ENCODE results near the gene PIP5KL1.

Gene PIP5KL1

GRCh38 chr9:127908660-127908926 lies 22.0 kb downstream of the PIP5KL1 start:
- H3K27me3 ChIP-seq (ENCODE audit: insufficient read depth, low read length, poor library complexity), result no peaks in the 10 kb centered on the region
- no peak overlapping the region for H3K23ac ChIP-seq (ENCODE audit: low read length)
- H3K79me1 ChIP-seq (ENCODE audit: low read length), result no peaks in the 10 kb centered on the region
- no peak overlapping the region for H2BK5ac ChIP-seq (ENCODE audit: low read length)
- H3K9ac ChIP-seq (ENCODE audit: low read length), result no peak overlapping the region
- H3K18ac ChIP-seq (ENCODE audit: low read length), result no peak overlapping the region
- H4K5ac ChIP-seq (ENCODE audit: low read length), result no peak overlapping the region
- no peak overlapping the region for H3K56ac ChIP-seq (ENCODE audit: low read length)
- no CpG with 5 or more reads among the region's 10 CpGs for WGBS (ENCODE audit: extremely low coverage, insufficient coverage, low lambda C conversion rate)
- no peak overlapping the region for H3K4me3 ChIP-seq (ENCODE audit: low read length)
- no peak overlapping the region for H2BK15ac ChIP-seq (replicated peaks; ENCODE audit: low read depth)
- H2BK120ac ChIP-seq (ENCODE audit: low read depth, low read length), result no peak overlapping the region
- no peak for DNase-seq
- H3K4ac ChIP-seq (ENCODE audit: low read depth, low read length), result no peak overlapping the region
- H3K36me3 ChIP-seq (ENCODE audit: control insufficient read depth, insufficient read depth, low read length), result no peaks in the 10 kb centered on the region
- H3K4me1 ChIP-seq (ENCODE audit: control insufficient read depth, low read depth, low read length), result peaks cover 6% of the 10 kb centered on the region
- no peak overlapping the region for H2AK5ac ChIP-seq (ENCODE audit: low read length)
- no peak overlapping the region for H4K8ac ChIP-seq (ENCODE audit: low read depth, low read length)
- no peaks in the 10 kb centered on the region for H3K79me2 ChIP-seq (ENCODE audit: control insufficient read depth, insufficient read depth, low read length)
- H3K27ac ChIP-seq (ENCODE audit: low read depth, low read length), result no peak overlapping the region
- no peak overlapping the region for H3K4me2 ChIP-seq (ENCODE audit: low read length)

- Histone ChIP-seq H3K9ac (ENCODE audit: low read length) (no peak overlapping the region), H4K8ac (ENCODE audit: low read depth, low read length) (no peak overlapping the region), H2BK5ac (ENCODE audit: low read length) (no peak overlapping the region), H3K4me3 (ENCODE audit: low read length) (no peak overlapping the region), H2AK5ac (ENCODE audit: low read length) (no peak overlapping the region), H3K23ac (ENCODE audit: low read length) (no peak overlapping the region), H2BK15ac (replicated peaks; ENCODE audit: low read depth) (no peak overlapping the region), H3K79me1 (ENCODE audit: low read length) (no peaks in the 10 kb centered on the region), H3K36me3 (ENCODE audit: control insufficient read depth, insufficient read depth, low read length) (no peaks in the 10 kb centered on the region), H3K56ac (ENCODE audit: low read length) (no peak overlapping the region), H3K4me1 (ENCODE audit: control insufficient read depth, low read depth, low read length) (peaks cover 6% of the 10 kb centered on the region), H3K27ac (ENCODE audit: low read depth, low read length) (no peak overlapping the region), H3K18ac (ENCODE audit: low read length) (no peak overlapping the region), H3K4me2 (ENCODE audit: low read length) (no peak overlapping the region), H3K79me2 (ENCODE audit: control insufficient read depth, insufficient read depth, low read length) (no peaks in the 10 kb centered on the region), H3K4ac (ENCODE audit: low read depth, low read length) (no peak overlapping the region), H2BK120ac (ENCODE audit: low read depth, low read length) (no peak overlapping the region), H3K27me3 (ENCODE audit: insufficient read depth, low read length, poor library complexity) (no peaks in the 10 kb centered on the region), H4K5ac (ENCODE audit: low read length) (no peak overlapping the region)
- no peak for DNase-seq
- WGBS (ENCODE audit: extremely low coverage, insufficient coverage, low lambda C conversion rate), result no CpG with 5 or more reads among the region's 35 CpGs
Measured at GRCh38 chr9:127907867-127908659, 22.5 kb downstream of the PIP5KL1 start.

- Histone ChIP-seq H2BK15ac (replicated peaks; ENCODE audit: low read depth) (no peak overlapping the region), H3K4me2 (ENCODE audit: low read length) (no peak overlapping the region), H3K79me2 (ENCODE audit: control insufficient read depth, insufficient read depth, low read length) (no peaks in the 10 kb centered on the region), H3K9ac (ENCODE audit: low read length) (no peak overlapping the region), H3K36me3 (ENCODE audit: control insufficient read depth, insufficient read depth, low read length) (no peaks in the 10 kb centered on the region), H3K4me3 (ENCODE audit: low read length) (no peak overlapping the region), H2AK5ac (ENCODE audit: low read length) (no peak overlapping the region), H2BK5ac (ENCODE audit: low read length) (no peak overlapping the region), H3K18ac (ENCODE audit: low read length) (no peak overlapping the region), H3K79me1 (ENCODE audit: low read length) (no peaks in the 10 kb centered on the region), H3K27me3 (ENCODE audit: insufficient read depth, low read length, poor library complexity) (no peaks in the 10 kb centered on the region), H3K27ac (ENCODE audit: low read depth, low read length) (no peak overlapping the region), H4K5ac (ENCODE audit: low read length) (no peak overlapping the region), H3K56ac (ENCODE audit: low read length) (no peak overlapping the region), H2BK120ac (ENCODE audit: low read depth, low read length) (no peak overlapping the region), H4K8ac (ENCODE audit: low read depth, low read length) (no peak overlapping the region), H3K23ac (ENCODE audit: low read length) (no peak overlapping the region), H3K4me1 (ENCODE audit: control insufficient read depth, low read depth, low read length) (peaks cover 6% of the 10 kb centered on the region), H3K4ac (ENCODE audit: low read depth, low read length) (no peak overlapping the region)
- no peak for DNase-seq
- no CpG with 5 or more reads among the region's 12 CpGs for WGBS (ENCODE audit: extremely low coverage, insufficient coverage, low lambda C conversion rate)
Measured at GRCh38 chr9:127905788-127906191, 24.8 kb downstream of the PIP5KL1 start.

- WGBS (ENCODE audit: extremely low coverage, insufficient coverage, low lambda C conversion rate), result no CpG with 5 or more reads among the region's 5 CpGs
- peak overlapping the region; percentile 70 for H3K56ac ChIP-seq (ENCODE audit: low read length)
- H4K8ac ChIP-seq (ENCODE audit: low read depth, low read length), result no peak overlapping the region
- H2BK15ac ChIP-seq (replicated peaks; ENCODE audit: low read depth), result no peak overlapping the region
- no peak overlapping the region for H3K23ac ChIP-seq (ENCODE audit: low read length)
- H4K5ac ChIP-seq (ENCODE audit: low read length), result no peak overlapping the region
- no peak for DNase-seq
- peak overlapping the region; percentile 2 for H3K27ac ChIP-seq (ENCODE audit: low read depth, low read length)
- no peak overlapping the region for H2BK5ac ChIP-seq (ENCODE audit: low read length)
- H3K9ac ChIP-seq (ENCODE audit: low read length), result peak overlapping the region; percentile 32
- no peak overlapping the region for H3K4ac ChIP-seq (ENCODE audit: low read depth, low read length)
- H3K79me1 ChIP-seq (ENCODE audit: low read length), result no peaks in the 10 kb centered on the region
- H3K36me3 ChIP-seq (ENCODE audit: control insufficient read depth, insufficient read depth, low read length), result no peaks in the 10 kb centered on the region
- no peaks in the 10 kb centered on the region for H3K27me3 ChIP-seq (ENCODE audit: insufficient read depth, low read length, poor library complexity)
- H2BK120ac ChIP-seq (ENCODE audit: low read depth, low read length), result no peak overlapping the region
- H3K79me2 ChIP-seq (ENCODE audit: control insufficient read depth, insufficient read depth, low read length), result no peaks in the 10 kb centered on the region
- H3K4me3 ChIP-seq (ENCODE audit: low read length), result no peak overlapping the region
- H3K4me2 ChIP-seq (ENCODE audit: low read length), result no peak overlapping the region
- H3K4me1 ChIP-seq (ENCODE audit: control insufficient read depth, low read depth, low read length), result peaks cover 6% of the 10 kb centered on the region
- peak overlapping the region; percentile 2 for H3K18ac ChIP-seq (ENCODE audit: low read length)
- H2AK5ac ChIP-seq (ENCODE audit: low read length), result no peak overlapping the region
Measured at GRCh38 chr9:127905004-127905728, 25.4 kb downstream of the PIP5KL1 start.

GRCh38 chr9:127904561-127905003 lies 26.0 kb downstream of the PIP5KL1 start:
- peak; percentile 43 for DNase-seq
- peak overlapping the region; percentile 32 for H3K9ac ChIP-seq (ENCODE audit: low read length)
- H2BK5ac ChIP-seq (ENCODE audit: low read length), result no peak overlapping the region
- no peaks in the 10 kb centered on the region for H3K79me2 ChIP-seq (ENCODE audit: control insufficient read depth, insufficient read depth, low read length)
- no peak overlapping the region for H2BK120ac ChIP-seq (ENCODE audit: low read depth, low read length)
- no peak overlapping the region for H3K4me3 ChIP-seq (ENCODE audit: low read length)
- peak overlapping the region; percentile 2 for H3K27ac ChIP-seq (ENCODE audit: low read depth, low read length)
- H3K27me3 ChIP-seq (ENCODE audit: insufficient read depth, low read length, poor library complexity), result no peaks in the 10 kb centered on the region
- H3K4ac ChIP-seq (ENCODE audit: low read depth, low read length), result no peak overlapping the region
- H4K5ac ChIP-seq (ENCODE audit: low read length), result no peak overlapping the region
- no peaks in the 10 kb centered on the region for H3K36me3 ChIP-seq (ENCODE audit: control insufficient read depth, insufficient read depth, low read length)
- H3K4me1 ChIP-seq (ENCODE audit: control insufficient read depth, low read depth, low read length), result peaks cover 6% of the 10 kb centered on the region
- no peak overlapping the region for H2BK15ac ChIP-seq (replicated peaks; ENCODE audit: low read depth)
- no peak overlapping the region for H3K4me2 ChIP-seq (ENCODE audit: low read length)
- H3K79me1 ChIP-seq (ENCODE audit: low read length), result no peaks in the 10 kb centered on the region
- no peak overlapping the region for H4K8ac ChIP-seq (ENCODE audit: low read depth, low read length)
- no CpG with 5 or more reads among the region's 12 CpGs for WGBS (ENCODE audit: extremely low coverage, insufficient coverage, low lambda C conversion rate)
- peak overlapping the region; percentile 2 for H3K18ac ChIP-seq (ENCODE audit: low read length)
- peak overlapping the region; percentile 70 for H3K56ac ChIP-seq (ENCODE audit: low read length)
- no peak overlapping the region for H2AK5ac ChIP-seq (ENCODE audit: low read length)
- no peak overlapping the region for H3K23ac ChIP-seq (ENCODE audit: low read length)
